Keratinocyte (primary cell): ENCODE results near the gene TMEM178A. TPM values are rescaled to one million over a fixed set of nuclear protein-coding genes. Genes with fewer than 3 reads are reported as not detected.
"Not testable (repeated sequence)": the region's sequence is repeated elsewhere in the genome, so short reads cannot be mapped to it uniquely, and the experiment has no call there.

Source experiments
- DNase-seq: peaks from one replicate; pipeline ENCODE4 v3.0.0-alpha.2; 2011; ENCODE audit warnings: low read depth, missing footprints, low spot score
- FAIRE-seq: peaks from 2 replicates; lab custom pipeline; 2011; peaks lifted over from hg19 to GRCh38; lab: Jason Lieb, UNC
- H2AFZ ChIP-seq: 2 replicates; pipeline ENCODE4 v1.6.0; 2012; ENCODE audit warnings: low read length, control low read depth, inconsistent platforms; ENCODE audit not compliant: control insufficient read depth
- H3K27ac ChIP-seq: 2 replicates; pipeline ENCODE4 v1.5.1; 2011; ENCODE audit warnings: low read length; ENCODE audit not compliant: control insufficient read depth, insufficient read depth
- H3K27me3 ChIP-seq: 3 replicates; pipeline ENCODE4 v1.6.0; 2011; ENCODE audit warnings: low read length; ENCODE audit not compliant: control insufficient read depth, insufficient read depth; ENCODE audit errors: extremely low read depth
- H3K36me3 ChIP-seq, 2 experiments: 2 replicates in 1 of 2; 3 replicates in 1 of 2; pipeline ENCODE4 v1.5.1; 2011; ENCODE audit warnings: low read length in 2 of 2, mild to moderate bottlenecking in 1 of 2; ENCODE audit not compliant: control insufficient read depth in 2 of 2, insufficient read depth in 2 of 2; ENCODE audit errors: extremely low read depth in 1 of 2
- H3K4me1 ChIP-seq: 3 replicates; pipeline ENCODE4 v1.5.1; 2011; ENCODE audit warnings: low read length; ENCODE audit not compliant: control insufficient read depth, insufficient read depth; ENCODE audit errors: extremely low read depth
- H3K4me2 ChIP-seq: 3 replicates; pipeline ENCODE4 v1.6.0; 2011; ENCODE audit warnings: low read depth, low read length; ENCODE audit not compliant: control insufficient read depth, insufficient read depth; ENCODE audit errors: extremely low read depth
- H3K4me3 ChIP-seq, 3 experiments: fragments of 200-600 bp in 1 of 3; sonication (generic) in 1 of 3; 2 replicates in 2 of 3; 3 replicates in 1 of 3; pipeline ENCODE4 v1.5.1; 2011 to 2016; ENCODE audit warnings: low read length in 3 of 3, mild to moderate bottlenecking in 3 of 3, control low read depth in 2 of 3, inconsistent platforms in 1 of 3, low read depth in 1 of 3, mixed read lengths in 1 of 3, mixed run types in 1 of 3, moderate library complexity in 1 of 3; ENCODE audit not compliant: control insufficient read depth in 2 of 3, insufficient read depth in 2 of 3; ENCODE audit errors: extremely low read depth in 1 of 3
- H3K79me2 ChIP-seq: 2 replicates; pipeline ENCODE4 v1.6.0; 2012; ENCODE audit warnings: low read length; ENCODE audit not compliant: control insufficient read depth, insufficient read depth
- H3K9ac ChIP-seq: 3 replicates; pipeline ENCODE4 v1.6.0; 2011; ENCODE audit warnings: low read length; ENCODE audit not compliant: control insufficient read depth, insufficient read depth; ENCODE audit errors: extremely low read depth
- H3K9me1 ChIP-seq: 3 replicates; pipeline ENCODE4 v1.6.0; 2011; ENCODE audit warnings: low read length; ENCODE audit not compliant: control insufficient read depth, insufficient read depth; ENCODE audit errors: extremely low read depth
- H3K9me3 ChIP-seq: 2 replicates; pipeline ENCODE4 v1.5.1; 2012; ENCODE audit warnings: low read depth, low read length; ENCODE audit not compliant: control insufficient read depth
- H4K20me1 ChIP-seq: 3 replicates; pipeline ENCODE4 v1.6.0; 2011; ENCODE audit warnings: low read length; ENCODE audit not compliant: control insufficient read depth, insufficient read depth; ENCODE audit errors: extremely low read depth
- EZH2 ChIP-seq: IDR thresholded peaks from one replicate; pipeline ENCODE4 v1.6.1; 2012; ENCODE audit warnings: inconsistent platforms, mild to moderate bottlenecking, low read length, moderate library complexity
- dilution Hi-C: fragments of 300-500 bp; cut with MboI; formaldehyde crosslinking; loops from one replicate; pipeline ENCODE4 v1.7.0; 2020; ENCODE audit warnings: low sequenced_read_pairs; ENCODE audit not compliant: extremely low pct_ligation_motif_present
- polyA plus RNA-seq, 5 experiments: library from polyadenylated mRNA; depleted of rRNA in 3 of 5; stranded (reverse) in 3 of 5; stranded (forward) in 1 of 5; unstranded in 1 of 5; fragments of >200 nt; gene quantifications; 1 replicate in 1 of 5; 2 replicates in 3 of 5; 3 replicates in 1 of 5; pipeline versions ENCODE4 v1.2.1 to v1.2.3, GENCODE V29; 2011 to 2012; ENCODE audit warnings: missing spikeins in 2 of 5, low read depth in 1 of 5, low replicate concordance in 1 of 5
- TF ChIP-seq, protein P1 (sequence below), 3 experiments: IDR thresholded peaks in 1 of 3; conservative IDR thresholded peaks in 1 of 3; optimal IDR thresholded peaks in 1 of 3; 2 replicates in 2 of 3; 3 replicates in 1 of 3; pipeline versions ENCODE3 to v1.5.1; 2011; ENCODE audit warnings: low read length in 3 of 3, mild to moderate bottlenecking in 3 of 3, moderate library complexity in 2 of 3, control low read depth in 1 of 3, inconsistent platforms in 1 of 3; ENCODE audit not compliant: insufficient read depth in 2 of 3; ENCODE audit errors: extremely low read depth in 1 of 3

TMEM178A gene
- polyA plus RNA-seq, 1 donor (not counting 4 experiments of a cell fraction or from before 2014, with no cell fraction given): 0.07 TPM

DNA sequence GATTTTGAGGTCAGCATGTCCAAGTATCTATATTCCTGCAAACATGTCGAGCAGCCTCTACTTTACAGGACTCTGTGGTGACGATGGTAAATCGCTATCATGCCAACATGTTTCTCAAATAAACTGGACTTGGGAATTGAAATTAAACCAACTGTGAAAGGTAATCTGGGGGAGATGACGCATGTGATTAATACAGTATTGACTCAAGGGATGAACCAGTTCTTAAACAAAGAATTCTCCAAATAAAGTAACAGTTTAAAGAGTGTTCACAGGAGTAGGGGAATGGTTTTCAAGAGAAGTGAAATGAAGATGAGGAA is 59.1 kb downstream of the TMEM178A start:
- no peak overlapping the region for H3K27ac ChIP-seq
- no peak overlapping the region for H2AFZ ChIP-seq
- H3K27me3 ChIP-seq: peaks cover 4% of the 10 kb centered on the region
- no peak for FAIRE-seq
- no peak overlapping the region for H3K4me3 ChIP-seq
- H3K36me3 ChIP-seq: no peaks in the 10 kb centered on the region
- no peak overlapping the region for H3K9ac ChIP-seq
- no peaks in the 10 kb centered on the region for H3K79me2 ChIP-seq
- H4K20me1 ChIP-seq: no peaks in the 10 kb centered on the region
- H3K4me2 ChIP-seq: no peak overlapping the region
- no peak for DNase-seq
- H3K9me3 ChIP-seq: no peaks in the 10 kb centered on the region
- H3K9me1 ChIP-seq: no peaks in the 10 kb centered on the region
- dilution Hi-C loops: no loop called here
- H3K4me1 ChIP-seq: no peaks in the 10 kb centered on the region
- TF ChIP-seq EZH2: no peak
- TF ChIP-seq, protein P1, sequence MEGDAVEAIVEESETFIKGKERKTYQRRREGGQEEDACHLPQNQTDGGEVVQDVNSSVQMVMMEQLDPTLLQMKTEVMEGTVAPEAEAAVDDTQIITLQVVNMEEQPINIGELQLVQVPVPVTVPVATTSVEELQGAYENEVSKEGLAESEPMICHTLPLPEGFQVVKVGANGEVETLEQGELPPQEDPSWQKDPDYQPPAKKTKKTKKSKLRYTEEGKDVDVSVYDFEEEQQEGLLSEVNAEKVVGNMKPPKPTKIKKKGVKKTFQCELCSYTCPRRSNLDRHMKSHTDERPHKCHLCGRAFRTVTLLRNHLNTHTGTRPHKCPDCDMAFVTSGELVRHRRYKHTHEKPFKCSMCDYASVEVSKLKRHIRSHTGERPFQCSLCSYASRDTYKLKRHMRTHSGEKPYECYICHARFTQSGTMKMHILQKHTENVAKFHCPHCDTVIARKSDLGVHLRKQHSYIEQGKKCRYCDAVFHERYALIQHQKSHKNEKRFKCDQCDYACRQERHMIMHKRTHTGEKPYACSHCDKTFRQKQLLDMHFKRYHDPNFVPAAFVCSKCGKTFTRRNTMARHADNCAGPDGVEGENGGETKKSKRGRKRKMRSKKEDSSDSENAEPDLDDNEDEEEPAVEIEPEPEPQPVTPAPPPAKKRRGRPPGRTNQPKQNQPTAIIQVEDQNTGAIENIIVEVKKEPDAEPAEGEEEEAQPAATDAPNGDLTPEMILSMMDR (optimal IDR thresholded peaks at IDR 0.05 in 1 of 3, IDR thresholded peaks at IDR 0.05 in 1 of 3, conservative IDR thresholded peaks at IDR 0.05 in 1 of 3; ENCODE audit: extremely low read depth in 1 of 3, insufficient read depth in 2 of 3, low read length in 3 of 3): no peak

DNA sequence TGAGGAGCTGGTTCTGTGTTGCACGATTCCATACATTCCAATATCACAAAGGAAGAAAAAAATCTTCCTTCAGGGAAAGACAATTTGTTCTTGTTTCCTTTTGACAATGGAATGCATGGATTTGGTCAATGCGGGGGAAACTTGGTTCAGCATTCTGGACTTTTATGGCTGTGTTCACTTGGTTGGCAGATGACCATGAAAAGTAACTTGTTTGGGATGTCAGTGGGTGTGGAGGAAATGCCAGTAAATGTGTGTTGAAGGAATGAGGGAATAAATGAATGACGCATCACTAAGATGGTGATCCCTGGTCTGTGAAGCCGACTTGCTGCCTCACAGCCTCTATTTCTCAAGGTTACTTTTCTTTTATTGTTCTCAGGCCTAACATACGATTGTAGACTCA is 59.7 kb downstream of the TMEM178A start:
- Histone ChIP-seq H3K36me3 (no peaks in the 10 kb centered on the region), H4K20me1 (no peaks in the 10 kb centered on the region), H2AFZ (no peak overlapping the region), H3K4me2 (no peak overlapping the region), H3K27me3 (peaks cover 4% of the 10 kb centered on the region), H3K79me2 (no peaks in the 10 kb centered on the region), H3K9me1 (no peaks in the 10 kb centered on the region), H3K9ac (no peak overlapping the region), H3K9me3 (no peaks in the 10 kb centered on the region), H3K4me3 (no peak overlapping the region), H3K4me1 (no peaks in the 10 kb centered on the region), H3K27ac (no peak overlapping the region)
- no peak for TF ChIP-seq EZH2
- TF ChIP-seq, protein P1 (optimal IDR thresholded peaks at IDR 0.05 in 1 of 3, IDR thresholded peaks at IDR 0.05 in 1 of 3, conservative IDR thresholded peaks at IDR 0.05 in 1 of 3; ENCODE audit: extremely low read depth in 1 of 3, insufficient read depth in 2 of 3, low read length in 3 of 3): no peak
- FAIRE-seq (no peak), DNase-seq (no peak)
- dilution Hi-C loops: no loop called here

DNA sequence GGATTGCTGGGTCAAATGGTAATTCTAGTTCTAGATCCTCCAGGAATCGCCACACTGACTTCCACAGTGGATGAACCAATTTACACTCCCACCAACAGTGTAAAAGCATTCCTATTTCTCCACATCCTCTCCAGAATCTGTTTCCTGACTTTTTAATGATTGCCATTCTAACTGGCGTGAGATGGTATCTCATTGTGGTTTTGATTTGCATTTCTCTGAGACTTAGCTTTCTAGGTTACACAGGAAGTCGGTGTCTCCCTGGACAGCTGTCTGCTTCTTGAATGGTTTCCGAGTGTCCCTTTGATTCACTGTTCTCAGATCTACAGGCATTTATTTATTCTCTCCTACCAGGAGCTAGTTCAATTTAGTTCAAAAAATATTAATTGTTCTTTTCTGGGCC is 62.4 kb downstream of the TMEM178A start:
- H3K27me3 ChIP-seq, H3K4me1 ChIP-seq, H3K79me2 ChIP-seq, H4K20me1 ChIP-seq, H2AFZ ChIP-seq, H3K4me3 ChIP-seq, H3K9me3 ChIP-seq, dilution Hi-C loops, DNase-seq, H3K27ac ChIP-seq, H3K9ac ChIP-seq, FAIRE-seq, H3K9me1 ChIP-seq, H3K4me2 ChIP-seq: not testable (repeated sequence)
- H3K36me3 ChIP-seq: peaks cover 0 to 12% of the 10 kb centered on the region in 2 experiments
